Astrocyte (in vitro differentiated cells and primary cell): ENCODE measurements around the gene VWA1. TPM values are rescaled to one million over a fixed set of nuclear protein-coding genes. Genes with fewer than 3 reads are reported as not detected.
"Not testable (repeated sequence)": the region's sequence is repeated elsewhere in the genome, so short reads cannot be mapped to it uniquely, and the experiment has no call there.

Experiments used
- DNase-seq: peaks from one replicate; pipeline ENCODE4 v3.0.0-alpha.2; 2010; ENCODE audit warnings: low read depth
- FAIRE-seq: peaks from 2 replicates; lab custom pipeline; 2011; peaks lifted over from hg19 to GRCh38; lab: Jason Lieb, UNC
- H2AFZ ChIP-seq: 2 replicates; pipeline ENCODE4 v1.6.0; 2012; ENCODE audit warnings: low read depth, low read length, inconsistent platforms
- H3K27ac ChIP-seq: 2 replicates; pipeline ENCODE4 v1.5.1; 2011; ENCODE audit warnings: low read depth, low read length, inconsistent platforms
- H3K27me3 ChIP-seq: 2 replicates; pipeline ENCODE4 v1.6.0; 2011; ENCODE audit warnings: low read length, inconsistent platforms; ENCODE audit not compliant: insufficient read depth
- H3K36me3 ChIP-seq: 2 replicates; pipeline ENCODE4 v1.5.1; 2011; ENCODE audit warnings: low read length, inconsistent platforms; ENCODE audit not compliant: insufficient read depth
- H3K4me1 ChIP-seq: 2 replicates; pipeline ENCODE4 v1.5.1; 2011; ENCODE audit warnings: low read length, inconsistent platforms; ENCODE audit not compliant: insufficient read depth
- H3K4me2 ChIP-seq: 2 replicates; pipeline ENCODE4 v1.6.0; 2012; ENCODE audit warnings: low read length, inconsistent platforms
- H3K4me3 ChIP-seq: 2 replicates; pipeline ENCODE4 v1.5.1; 2011; ENCODE audit warnings: low read depth, mild to moderate bottlenecking, low read length, inconsistent platforms; ENCODE audit not compliant: insufficient read depth
- H3K79me2 ChIP-seq: 2 replicates; pipeline ENCODE4 v1.6.0; 2012; ENCODE audit warnings: mild to moderate bottlenecking, low read length, inconsistent platforms; ENCODE audit not compliant: insufficient read depth
- H3K9ac ChIP-seq: 2 replicates; pipeline ENCODE4 v1.6.0; 2012; ENCODE audit warnings: mild to moderate bottlenecking, low read length, inconsistent platforms
- H3K9me3 ChIP-seq: 2 replicates; pipeline ENCODE4 v1.5.1; 2012; ENCODE audit warnings: low read depth, mild to moderate bottlenecking, low read length, inconsistent platforms; ENCODE audit not compliant: insufficient read depth
- H4K20me1 ChIP-seq: 2 replicates; pipeline ENCODE4 v1.6.0; 2012; ENCODE audit warnings: low read length, inconsistent platforms; ENCODE audit not compliant: insufficient read depth
- H3K27ac Mint-ChIP-seq: one replicate; pipeline ENCODE4 v1.8.0; 2021; ENCODE audit warnings: mild to moderate bottlenecking, mixed read lengths; ENCODE audit not compliant: unreplicated experiment
- H3K27me3 Mint-ChIP-seq: one replicate; pipeline ENCODE4 v1.8.0; 2021; ENCODE audit warnings: low read depth, mixed read lengths; ENCODE audit not compliant: unreplicated experiment
- H3K36me3 Mint-ChIP-seq: one replicate; pipeline ENCODE4 v1.8.0; 2021; ENCODE audit warnings: low read depth, mixed read lengths; ENCODE audit not compliant: unreplicated experiment
- H3K4me1 Mint-ChIP-seq: one replicate; pipeline ENCODE4 v1.8.0; 2021; ENCODE audit warnings: low read depth, mixed read lengths; ENCODE audit not compliant: unreplicated experiment
- H3K4me3 Mint-ChIP-seq: one replicate; pipeline ENCODE4 v1.8.0; 2021; ENCODE audit warnings: mild to moderate bottlenecking, moderate library complexity, mixed read lengths; ENCODE audit not compliant: unreplicated experiment
- H3K9me3 Mint-ChIP-seq: one replicate; pipeline ENCODE4 v1.8.0; 2021; ENCODE audit warnings: mild to moderate bottlenecking, mixed read lengths; ENCODE audit not compliant: unreplicated experiment
- CTCF ChIP-seq: IDR thresholded peaks from 2 replicates; pipeline ENCODE4 v1.5.1; 2011; ENCODE audit warnings: low read depth, mild to moderate bottlenecking, inconsistent platforms, low read length, moderate library complexity; ENCODE audit not compliant: insufficient read depth
- EZH2 ChIP-seq: IDR thresholded peaks from 2 replicates; pipeline ENCODE4 v1.6.1; 2012; ENCODE audit warnings: mild to moderate bottlenecking, low read length, inconsistent platforms; ENCODE audit not compliant: insufficient read depth
- total RNA-seq: library from RNA; stranded (reverse); gene quantifications from 2 replicates; pipeline ENCODE4 v1.2.1, GENCODE V29; 2021

VWA1 gene
- total RNA-seq, 1 donor from 2014 or later = 60.4 TPM

DNA sequence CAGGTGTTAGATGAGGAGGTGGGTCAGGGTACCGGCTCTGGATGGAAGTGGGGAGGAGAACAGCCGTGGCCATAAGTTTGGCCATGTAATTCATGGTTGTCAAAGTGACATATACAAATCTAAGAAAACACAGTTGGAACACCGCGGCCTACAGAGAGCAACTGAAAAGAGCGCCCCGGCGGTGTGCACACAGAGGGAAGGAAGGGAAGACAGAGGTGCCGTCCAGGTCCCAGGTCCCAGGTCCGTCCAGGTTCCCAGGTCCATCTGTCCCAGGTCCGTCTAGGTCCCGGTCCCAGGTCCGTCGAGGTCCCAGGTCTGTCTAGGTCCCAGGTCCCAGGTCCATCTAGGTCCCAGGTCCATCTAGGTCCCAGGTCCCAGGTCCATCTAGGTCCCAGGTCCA, 23.9 kb upstream of the VWA1 start:
- Mint-ChIP-seq H3K4me1 (peaks cover 17% of the 10 kb centered on the region), H3K9me3 (no peaks in the 10 kb centered on the region), H3K27ac (peak overlapping the region; percentile 26), H3K4me3 (no peak overlapping the region), H3K36me3 (peaks cover 8% of the 10 kb centered on the region), H3K27me3 (no peaks in the 10 kb centered on the region)
- Histone ChIP-seq H3K4me2 (no peak overlapping the region), H3K27me3 (no peaks in the 10 kb centered on the region), H3K4me1 (peaks cover 8% of the 10 kb centered on the region), H3K36me3 (no peaks in the 10 kb centered on the region), H3K4me3 (no peak overlapping the region), H3K27ac (no peak overlapping the region), H2AFZ (no peak overlapping the region), H4K20me1 (peaks cover 15% of the 10 kb centered on the region), H3K9ac (no peak overlapping the region), H3K79me2 (peaks cover 32% of the 10 kb centered on the region), H3K9me3 (no peaks in the 10 kb centered on the region)
- FAIRE-seq (no peak), DNase-seq (no peak)
- TF ChIP-seq CTCF = no peak
- no peak for TF ChIP-seq EZH2

DNA sequence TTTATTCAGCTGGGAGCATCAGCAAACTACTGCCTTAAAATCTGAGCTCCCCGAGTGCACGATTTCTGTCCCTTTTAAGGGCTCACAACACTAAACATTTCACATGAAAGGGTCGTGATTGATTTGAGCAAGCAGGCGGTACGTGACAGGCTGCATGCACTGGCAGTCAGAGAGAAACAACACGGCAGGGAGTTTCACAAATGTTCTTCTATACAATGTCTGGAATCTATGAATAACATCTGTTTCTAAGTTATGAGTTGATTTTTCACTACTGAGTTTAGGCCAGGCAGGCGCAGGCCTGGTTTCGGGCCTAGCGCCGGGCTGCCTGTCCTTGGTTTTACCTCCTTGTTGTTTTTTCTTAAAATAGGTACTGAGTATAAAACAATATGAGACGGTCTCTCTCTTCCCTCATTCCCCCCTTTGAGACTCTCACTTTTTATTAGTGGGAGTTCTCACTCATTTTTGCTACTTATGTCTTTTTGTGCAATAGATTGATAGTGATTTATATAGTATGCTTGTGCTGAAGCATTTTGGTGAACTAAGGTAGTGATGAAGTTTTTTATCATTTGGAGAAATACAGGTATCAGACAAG, 23.1 kb upstream of the VWA1 start:
- not testable (repeated sequence) for H3K27me3 Mint-ChIP-seq, DNase-seq, H3K4me2 ChIP-seq, H3K27ac Mint-ChIP-seq, H3K27me3 ChIP-seq, H3K27ac ChIP-seq, H3K9me3 ChIP-seq, H3K4me1 ChIP-seq, H2AFZ ChIP-seq, H3K36me3 Mint-ChIP-seq, H3K9ac ChIP-seq, H3K4me3 ChIP-seq, FAIRE-seq, H3K4me3 Mint-ChIP-seq, H3K36me3 ChIP-seq, H3K9me3 Mint-ChIP-seq
- H3K4me1 Mint-ChIP-seq = peaks cover 17% of the 10 kb centered on the region
- H3K79me2 ChIP-seq = peaks cover 24% of the 10 kb centered on the region
- H4K20me1 ChIP-seq = peaks cover 15% of the 10 kb centered on the region

DNA sequence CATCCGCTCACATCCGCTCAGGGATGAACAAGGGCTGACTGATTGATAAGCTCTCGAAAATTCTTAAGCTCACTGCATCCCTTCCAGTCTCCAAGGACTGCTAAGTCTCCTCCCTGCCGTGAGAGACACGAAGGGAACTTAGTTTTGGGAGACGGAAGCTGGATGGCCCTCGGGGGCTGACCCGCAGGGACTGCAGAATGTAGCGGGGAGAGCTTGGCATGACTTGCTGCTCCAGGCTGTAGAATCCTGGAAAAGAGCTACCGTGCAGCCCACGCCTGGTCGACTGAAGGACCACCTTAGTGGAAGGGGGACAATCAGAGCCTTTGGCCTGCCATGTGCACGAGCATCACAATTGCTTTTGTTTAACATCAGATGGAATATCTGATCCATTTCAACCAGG, 19.7 kb upstream of the VWA1 start:
- Histone ChIP-seq H3K27ac (no peak overlapping the region), H3K79me2 (no peaks in the 10 kb centered on the region), H2AFZ (no peak overlapping the region), H4K20me1 (no peaks in the 10 kb centered on the region), H3K9ac (no peak overlapping the region), H3K4me3 (no peak overlapping the region), H3K36me3 (no peaks in the 10 kb centered on the region), H3K9me3 (no peaks in the 10 kb centered on the region), H3K4me1 (no peaks in the 10 kb centered on the region), H3K4me2 (peak overlapping the region; percentile 18), H3K27me3 (no peaks in the 10 kb centered on the region)
- DNase-seq = no peak
- Mint-ChIP-seq H3K36me3 (peaks cover 6% of the 10 kb centered on the region), H3K4me3 (no peak overlapping the region), H3K27me3 (no peaks in the 10 kb centered on the region), H3K9me3 (no peaks in the 10 kb centered on the region), H3K4me1 (peaks cover 2% of the 10 kb centered on the region), H3K27ac (no peak overlapping the region)
- FAIRE-seq = no peak
- TF ChIP-seq CTCF (no peak), EZH2 (no peak)

- not testable (repeated sequence) for H3K36me3 ChIP-seq, H3K4me3 Mint-ChIP-seq, H3K27ac ChIP-seq, H3K4me1 ChIP-seq, H3K9ac ChIP-seq, H3K27me3 ChIP-seq, H3K9me3 Mint-ChIP-seq, H3K4me2 ChIP-seq, H3K4me3 ChIP-seq, H3K27me3 Mint-ChIP-seq, H4K20me1 ChIP-seq, FAIRE-seq, H3K36me3 Mint-ChIP-seq, H3K4me1 Mint-ChIP-seq, H3K27ac Mint-ChIP-seq, H3K79me2 ChIP-seq, H3K9me3 ChIP-seq, H2AFZ ChIP-seq, DNase-seq
These were observed 18.1 kb upstream of the VWA1 start for GRCh38 chr1:1417396-1417795.
